Nephron (organoid): Measurements from ENCODE around the gene PCBP3.
A peak's percentile ranks its signal among the peaks of the same experiment; 100 is the strongest.

Source experiments
- H3K27ac Mint-ChIP-seq, 3 experiments: 2 replicates each; pipeline ENCODE4 v1.8.0; 2020; ENCODE audit warnings: mixed read lengths in 3 of 3, mild to moderate bottlenecking in 2 of 3, moderate library complexity in 1 of 3
- H3K27me3 Mint-ChIP-seq: 2 replicates; pipeline ENCODE4 v1.8.0; 2021; ENCODE audit warnings: low read depth, mild to moderate bottlenecking, moderate library complexity, mixed read lengths
- H3K36me3 Mint-ChIP-seq: 2 replicates; pipeline ENCODE4 v1.8.0; 2020; ENCODE audit warnings: low read depth, mixed read lengths
- H3K4me1 Mint-ChIP-seq: 2 replicates; pipeline ENCODE4 v1.8.0; 2020; ENCODE audit warnings: mixed read lengths
- H3K4me3 Mint-ChIP-seq, 3 experiments: 2 replicates each; pipeline ENCODE4 v1.8.0; 2020; ENCODE audit warnings: mild to moderate bottlenecking in 3 of 3, mixed read lengths in 3 of 3, moderate library complexity in 2 of 3
- H3K9me3 Mint-ChIP-seq: 2 replicates; pipeline ENCODE4 v1.8.0; 2020; ENCODE audit warnings: mixed read lengths
- CTCF ChIP-seq, 3 experiments: fragments of 200-600 bp; sonication (generic); IDR thresholded peaks; one replicate each; pipeline ENCODE4 v1.5.0; 2021; ENCODE audit warnings: antibody characterized with exemption in 3 of 3; ENCODE audit not compliant: unreplicated experiment in 3 of 3

PCBP3 gene

GRCh38 chr21:45769294-45769693, 125.8 kb downstream of the PCBP3 start:
- no peaks in the 10 kb centered on the region for H3K36me3 Mint-ChIP-seq
- TF ChIP-seq CTCF (IDR thresholded peaks at IDR 0.05; ENCODE audit: unreplicated experiment in 3 of 3): no peak

DNA sequence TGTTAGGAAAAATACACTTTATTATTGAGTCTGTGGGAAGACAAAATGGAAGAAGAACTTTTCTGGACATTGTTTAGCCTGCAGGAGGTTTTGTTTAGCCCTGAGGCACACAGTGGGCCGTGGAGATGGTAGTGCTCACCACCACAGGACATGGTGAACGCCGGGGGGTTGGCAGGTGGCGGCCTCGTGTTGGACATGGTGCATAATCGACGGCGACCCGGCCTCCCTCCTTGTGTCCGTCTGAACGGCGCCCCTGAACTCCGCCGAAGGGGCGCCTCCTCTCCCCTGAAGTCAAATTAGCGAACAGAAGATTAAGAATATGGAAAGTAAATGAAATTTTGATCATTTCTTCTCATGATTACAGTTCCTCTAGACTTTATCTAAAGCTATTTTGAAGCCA, 126.4 kb downstream of the PCBP3 start:
- H3K4me1 Mint-ChIP-seq: peaks cover 47% of the 10 kb centered on the region
- no peaks in the 10 kb centered on the region for H3K27me3 Mint-ChIP-seq
- H3K27ac Mint-ChIP-seq: peak overlapping the region in 2 of 3 experiments; percentile 86
- H3K4me3 Mint-ChIP-seq: no peak overlapping the region
- no peak for TF ChIP-seq CTCF (IDR thresholded peaks at IDR 0.05; ENCODE audit: unreplicated experiment in 3 of 3)
- H3K9me3 Mint-ChIP-seq: peaks cover 22% of the 10 kb centered on the region
- no peaks in the 10 kb centered on the region for H3K36me3 Mint-ChIP-seq

More at GRCh38 chr21:45769294-45769693, 125.8 kb downstream of the PCBP3 start:
- Mint-ChIP-seq H3K4me3 (no peak overlapping the region), H3K4me1 (peaks cover 52% of the 10 kb centered on the region), H3K27ac (peak overlapping the region in 2 of 3 experiments; percentile 86), H3K9me3 (peaks cover 16% of the 10 kb centered on the region), H3K27me3 (no peaks in the 10 kb centered on the region)

GRCh38 chr21:45772180-45772579, 128.7 kb downstream of the PCBP3 start:
- H3K36me3 Mint-ChIP-seq: no peaks in the 10 kb centered on the region
- TF ChIP-seq CTCF (IDR thresholded peaks at IDR 0.05; ENCODE audit: unreplicated experiment in 3 of 3): no peak
- H3K27ac Mint-ChIP-seq: no peak overlapping the region
- H3K9me3 Mint-ChIP-seq: peaks cover 39% of the 10 kb centered on the region
- H3K4me1 Mint-ChIP-seq: peaks cover 30% of the 10 kb centered on the region
- H3K27me3 Mint-ChIP-seq: no peaks in the 10 kb centered on the region
- H3K4me3 Mint-ChIP-seq: no peak overlapping the region

DNA sequence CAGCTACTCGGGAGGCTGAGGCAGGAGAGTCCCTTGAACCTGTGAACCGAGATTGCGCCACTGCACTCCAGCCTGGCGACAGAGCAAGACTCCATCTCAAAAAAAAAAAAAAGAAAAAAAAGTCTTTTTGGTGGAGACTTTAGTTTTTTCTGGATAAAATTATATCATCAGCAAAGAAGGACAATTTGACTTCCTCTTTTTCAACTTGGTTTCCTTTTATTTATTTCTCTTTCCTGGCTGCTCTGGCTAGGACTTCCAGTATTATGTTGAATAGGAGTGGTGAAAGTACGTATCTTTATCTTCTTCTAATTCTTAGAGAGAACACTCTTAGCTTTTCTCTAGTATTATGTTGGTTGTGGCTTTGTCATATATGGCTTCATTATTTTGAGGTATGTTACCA, 130.8 kb downstream of the PCBP3 start:
- Mint-ChIP-seq H3K4me1 (peaks cover 12% of the 10 kb centered on the region), H3K4me3 (no peak overlapping the region), H3K36me3 (no peaks in the 10 kb centered on the region), H3K9me3 (peaks cover 48% of the 10 kb centered on the region), H3K27ac (no peak overlapping the region), H3K27me3 (no peaks in the 10 kb centered on the region)
- TF ChIP-seq CTCF (IDR thresholded peaks at IDR 0.05; ENCODE audit: unreplicated experiment in 3 of 3): no peak

DNA sequence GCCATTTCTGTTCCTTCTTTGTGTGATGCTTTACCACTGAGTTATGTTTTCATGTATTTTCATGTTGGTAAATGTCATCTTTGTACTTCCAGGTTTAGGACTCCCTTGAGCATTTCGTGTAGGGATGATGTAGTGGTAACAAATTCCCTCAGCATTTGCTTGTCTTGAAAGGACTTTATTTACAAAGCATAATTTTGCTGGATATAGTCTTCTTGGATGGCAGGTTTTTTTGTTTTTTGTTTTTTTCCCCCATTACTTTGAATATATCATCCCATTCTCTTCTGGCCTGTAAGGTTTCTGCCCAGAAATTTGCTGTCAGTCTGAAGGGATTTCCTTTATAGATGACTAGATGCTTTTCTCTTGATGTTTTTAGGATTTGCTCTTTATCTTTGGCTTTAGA, 133.4 kb downstream of the PCBP3 start:
- no peak overlapping the region for H3K27ac Mint-ChIP-seq
- no peaks in the 10 kb centered on the region for H3K27me3 Mint-ChIP-seq
- H3K36me3 Mint-ChIP-seq: no peaks in the 10 kb centered on the region
- no peak for TF ChIP-seq CTCF (IDR thresholded peaks at IDR 0.05; ENCODE audit: unreplicated experiment in 3 of 3)
- H3K4me1 Mint-ChIP-seq: no peaks in the 10 kb centered on the region
- no peak overlapping the region for H3K4me3 Mint-ChIP-seq
- peaks cover 55% of the 10 kb centered on the region for H3K9me3 Mint-ChIP-seq

DNA sequence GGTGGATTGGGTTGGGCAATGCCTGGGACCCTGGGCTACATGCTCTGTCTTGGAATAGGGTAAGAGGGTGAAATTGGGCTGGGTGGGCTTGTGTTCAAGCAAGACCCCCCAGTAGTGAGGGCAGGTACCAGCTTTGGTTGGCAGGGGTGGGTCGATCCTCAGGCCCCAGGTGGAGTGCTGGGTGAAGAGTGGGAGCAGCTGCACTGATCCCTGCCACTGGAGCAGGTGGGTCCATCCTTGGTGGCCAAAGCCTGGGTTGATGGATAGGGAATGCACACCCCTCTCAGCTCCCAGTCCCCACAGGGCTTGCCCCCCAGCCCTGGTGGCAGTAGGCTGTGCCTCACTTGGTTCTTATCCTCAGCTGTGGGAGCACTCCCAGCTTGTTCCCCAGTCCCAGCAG, 135.2 kb downstream of the PCBP3 start:
- H3K4me1 Mint-ChIP-seq: no peaks in the 10 kb centered on the region
- no peak for TF ChIP-seq CTCF (IDR thresholded peaks at IDR 0.05; ENCODE audit: unreplicated experiment in 3 of 3)
- no peak overlapping the region for H3K4me3 Mint-ChIP-seq
- peaks cover 4% of the 10 kb centered on the region for H3K27me3 Mint-ChIP-seq
- H3K9me3 Mint-ChIP-seq: peaks cover 43% of the 10 kb centered on the region
- H3K36me3 Mint-ChIP-seq: no peaks in the 10 kb centered on the region
- no peak overlapping the region for H3K27ac Mint-ChIP-seq
